A549 (cell line): ENCODE data around the gene UCMA.

ENCODE experiments used
- CEBPB ChIP-seq, 2 experiments: fragments of >200 bp in 1 of 2; sonication (Bioruptor Twin) in 1 of 2; formaldehyde crosslinking in 1 of 2; IDR thresholded peaks; 2 replicates each; pipeline ENCODE4 v1.6.1; 2012 to 2016
- CTCF ChIP-seq: fragments of >200 bp; sonication (Bioruptor Twin); formaldehyde crosslinking; IDR thresholded peaks from 3 replicates; pipeline ENCODE4 v1.5.1; 2016
- POLR2A ChIP-seq: IDR thresholded peaks from 2 replicates; pipeline ENCODE4 v1.6.1; 2012; ENCODE audit warnings: mild to moderate bottlenecking, low read length
- USF2 ChIP-seq: fragments of 450-650 bp; IDR thresholded peaks from 2 replicates; pipeline ENCODE4 v1.6.1; 2014; ENCODE audit warnings: antibody characterized with exemption
- TF ChIP-seq, protein P1 (sequence below): IDR thresholded peaks from 2 replicates; pipeline ENCODE4 v1.6.1; 2012

DNA sequence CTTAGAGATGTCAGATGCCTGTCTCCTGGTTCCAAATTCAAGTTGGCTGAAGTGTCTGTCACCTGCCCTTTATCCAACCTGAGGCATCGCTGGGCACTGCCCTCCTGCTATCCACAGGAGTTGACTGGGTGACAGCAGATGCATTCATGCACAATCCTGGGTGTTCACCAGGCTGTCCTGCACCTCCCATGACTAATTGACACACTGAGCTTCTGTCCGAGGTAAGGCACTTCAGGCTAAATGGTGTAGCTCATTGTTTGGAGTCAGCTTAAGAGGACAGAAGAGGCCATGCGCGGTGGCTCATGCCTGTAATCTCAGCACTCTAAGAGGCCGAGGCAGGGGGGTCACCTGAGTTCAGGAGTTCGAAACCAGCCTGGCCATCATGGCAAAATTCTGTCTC lies 2.4 kb downstream of the UCMA start:
- no peak for TF ChIP-seq CTCF
- TF ChIP-seq POLR2A = no peak
- no peak for TF ChIP-seq CEBPB (IDR thresholded peaks at IDR 0.05)
- TF ChIP-seq USF2 = no peak
- TF ChIP-seq, protein P1, sequence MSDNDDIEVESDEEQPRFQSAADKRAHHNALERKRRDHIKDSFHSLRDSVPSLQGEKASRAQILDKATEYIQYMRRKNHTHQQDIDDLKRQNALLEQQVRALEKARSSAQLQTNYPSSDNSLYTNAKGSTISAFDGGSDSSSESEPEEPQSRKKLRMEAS = no peak
